ENCODE measurements around the gene MEX3A.
"Not testable (repeated sequence)": the region's sequence is repeated elsewhere in the genome, so short reads cannot be mapped to it uniquely, and the experiment has no call there.

DNA sequence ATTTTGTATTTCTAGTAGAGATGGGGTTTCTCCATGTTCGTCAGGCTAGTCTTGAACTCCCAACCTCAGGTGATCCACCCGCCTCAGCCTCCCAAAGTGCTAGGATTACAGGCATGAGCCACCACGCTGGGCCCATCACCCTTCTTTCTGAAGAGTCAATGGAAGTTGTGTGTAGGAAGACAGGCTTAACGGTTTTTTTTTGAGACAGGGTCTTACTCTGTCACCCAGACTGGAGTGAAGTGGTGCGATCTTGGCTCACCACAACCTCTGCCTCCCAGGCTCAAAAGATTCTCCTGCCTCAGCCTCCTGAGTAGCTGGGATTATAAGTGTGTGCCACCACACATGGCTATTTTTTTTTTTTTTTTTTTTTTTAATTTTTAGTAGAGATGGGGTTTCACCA, 34.5 kb upstream of the MEX3A start:
- TF ChIP-seq, protein P1, sequence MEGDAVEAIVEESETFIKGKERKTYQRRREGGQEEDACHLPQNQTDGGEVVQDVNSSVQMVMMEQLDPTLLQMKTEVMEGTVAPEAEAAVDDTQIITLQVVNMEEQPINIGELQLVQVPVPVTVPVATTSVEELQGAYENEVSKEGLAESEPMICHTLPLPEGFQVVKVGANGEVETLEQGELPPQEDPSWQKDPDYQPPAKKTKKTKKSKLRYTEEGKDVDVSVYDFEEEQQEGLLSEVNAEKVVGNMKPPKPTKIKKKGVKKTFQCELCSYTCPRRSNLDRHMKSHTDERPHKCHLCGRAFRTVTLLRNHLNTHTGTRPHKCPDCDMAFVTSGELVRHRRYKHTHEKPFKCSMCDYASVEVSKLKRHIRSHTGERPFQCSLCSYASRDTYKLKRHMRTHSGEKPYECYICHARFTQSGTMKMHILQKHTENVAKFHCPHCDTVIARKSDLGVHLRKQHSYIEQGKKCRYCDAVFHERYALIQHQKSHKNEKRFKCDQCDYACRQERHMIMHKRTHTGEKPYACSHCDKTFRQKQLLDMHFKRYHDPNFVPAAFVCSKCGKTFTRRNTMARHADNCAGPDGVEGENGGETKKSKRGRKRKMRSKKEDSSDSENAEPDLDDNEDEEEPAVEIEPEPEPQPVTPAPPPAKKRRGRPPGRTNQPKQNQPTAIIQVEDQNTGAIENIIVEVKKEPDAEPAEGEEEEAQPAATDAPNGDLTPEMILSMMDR (IDR thresholded peaks at IDR 0.05; ENCODE audit: insufficient read depth, low read depth, low read length) = not testable (repeated sequence)
- not testable (repeated sequence) for TF ChIP-seq EZH2 (IDR thresholded peaks at IDR 0.05; ENCODE audit: insufficient read depth, low read length)

All from astrocyte (in vitro differentiated cells and primary cell).